ENCODE measurements around the gene DCTN1.

Gene DCTN1

DNA sequence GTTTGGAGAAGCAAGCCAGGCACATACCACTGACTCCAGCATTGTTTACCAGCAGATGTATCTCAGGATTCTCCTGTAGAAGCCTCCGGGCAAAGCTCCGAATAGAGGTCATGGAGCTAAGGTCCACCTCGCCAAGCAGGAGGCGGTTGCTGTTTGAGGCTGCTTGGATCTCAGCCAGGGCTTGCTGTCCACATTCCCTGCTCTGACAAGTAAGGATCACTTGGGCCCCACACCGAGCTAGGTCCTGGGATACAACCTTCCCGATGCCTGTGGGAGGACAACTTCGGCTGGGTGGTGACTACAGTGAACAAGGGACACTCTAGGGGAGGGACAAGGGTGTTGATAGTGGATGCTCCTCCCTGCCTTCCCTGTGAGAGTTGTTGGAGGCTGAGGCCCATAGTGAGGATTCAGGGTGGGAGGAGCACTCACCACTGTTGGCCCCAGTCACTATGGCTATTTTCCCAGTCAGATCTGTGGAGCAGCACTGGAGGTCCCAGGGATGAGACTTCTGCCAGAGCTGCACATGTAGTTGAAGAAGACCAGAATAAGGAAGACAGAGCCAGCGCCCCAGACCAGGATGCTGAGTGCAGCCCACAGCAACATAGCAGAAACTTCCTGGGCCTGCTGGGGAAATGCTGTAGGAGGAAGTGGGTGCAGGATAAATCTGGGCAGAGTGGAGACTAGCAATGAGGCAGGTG, 33.0 kb upstream of the DCTN1 start:
- no peak for DNase-seq

DNA sequence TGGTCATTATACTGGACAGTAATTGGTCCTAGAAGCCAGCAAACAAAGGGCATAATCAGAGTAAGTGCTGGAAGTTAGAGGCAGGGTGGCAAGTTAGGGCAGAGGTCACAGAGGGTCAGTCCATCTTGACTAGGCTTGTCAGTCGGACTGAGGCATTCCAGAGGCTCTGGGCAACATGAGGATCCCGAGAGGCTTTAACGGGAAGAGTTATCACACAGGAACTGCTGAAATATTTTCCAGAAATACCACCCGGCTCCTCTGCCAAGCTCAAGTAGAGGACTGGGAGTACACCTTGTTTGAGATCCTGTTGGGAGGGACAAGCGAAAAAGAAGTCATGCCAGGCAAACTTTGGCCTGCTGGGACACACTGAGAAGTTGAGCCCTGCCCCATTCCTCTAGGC, 27.6 kb upstream of the DCTN1 start:
- DNase-seq, result no peak

DNA sequence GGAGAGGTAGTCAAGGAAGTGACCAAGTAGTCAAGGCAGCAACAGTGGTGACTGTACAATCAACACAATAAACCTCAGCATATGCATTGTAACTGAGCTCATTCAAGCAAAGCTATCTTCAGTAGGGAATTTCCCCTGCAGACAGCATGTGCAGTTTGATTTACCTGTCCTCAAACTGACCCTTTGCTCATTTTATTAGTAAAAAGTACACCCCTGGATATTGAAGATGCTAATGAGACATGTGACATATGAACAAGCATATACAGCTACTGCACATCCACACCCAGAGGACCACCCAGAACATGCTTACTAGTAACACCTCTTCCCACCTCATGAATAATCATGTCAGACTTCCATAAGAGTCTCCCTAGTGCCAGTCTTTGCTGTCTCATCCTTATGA, 25.9 kb upstream of the DCTN1 start:
- no peak for DNase-seq

DNA sequence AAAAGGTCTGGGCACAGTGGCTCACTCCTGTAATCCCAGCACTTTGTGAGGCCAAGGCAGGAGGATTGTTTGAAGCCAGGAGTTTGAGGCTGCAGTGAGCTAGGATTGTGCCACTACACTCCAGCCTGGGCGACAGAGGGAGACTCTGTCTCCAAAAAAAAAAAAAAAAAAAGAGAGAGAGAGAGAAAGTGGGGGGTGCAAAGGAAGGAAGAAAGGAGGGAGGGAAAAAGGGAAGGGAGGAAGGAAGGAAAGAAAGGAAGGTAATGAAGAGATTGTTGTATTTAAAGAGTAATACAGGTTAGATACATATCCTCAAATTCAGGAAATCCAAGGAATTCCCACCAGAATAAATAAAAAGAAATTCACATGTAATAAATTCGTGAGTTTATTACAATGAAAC, 21.8 kb upstream of the DCTN1 start:
- DNase-seq, result no peak

DNA sequence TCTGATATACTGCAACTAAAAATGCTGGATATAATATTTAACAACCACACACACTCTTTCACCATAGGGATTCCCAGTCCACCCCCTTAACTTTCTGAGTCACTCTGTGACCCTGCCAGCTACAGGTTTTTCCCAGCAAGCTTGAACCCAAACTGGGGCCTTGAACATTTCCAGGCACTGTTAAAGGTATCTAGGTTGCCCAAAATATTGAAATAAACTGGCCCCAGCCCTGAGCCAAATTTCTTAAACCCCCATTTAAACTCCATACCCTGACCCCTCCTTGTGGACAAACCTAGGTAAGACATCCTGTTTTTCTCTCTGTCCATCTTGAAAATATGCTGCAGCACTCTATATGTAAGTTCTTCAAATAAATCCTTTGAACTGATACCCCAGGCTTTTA, 19.7 kb upstream of the DCTN1 start:
- peak; percentile 62 for DNase-seq

DNA sequence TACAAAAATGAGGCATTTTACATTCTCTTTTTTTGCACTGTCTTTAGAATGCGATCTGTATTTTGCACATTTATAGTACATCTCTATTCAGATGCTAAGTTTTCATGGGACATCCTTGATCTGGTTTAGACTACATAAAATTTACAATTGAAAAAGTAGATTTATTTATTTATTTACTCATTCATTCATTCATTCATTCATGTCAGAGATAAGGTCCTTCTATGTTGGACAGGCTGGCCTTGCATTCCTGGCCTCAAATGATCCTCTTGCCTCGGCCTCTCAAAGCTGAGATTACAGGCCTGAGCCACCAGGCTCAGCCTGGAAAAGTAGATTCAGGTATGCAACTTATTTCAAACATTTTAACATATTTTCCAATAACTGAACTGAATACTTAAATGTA, 16.0 kb upstream of the DCTN1 start:
- no peak for DNase-seq

DNA sequence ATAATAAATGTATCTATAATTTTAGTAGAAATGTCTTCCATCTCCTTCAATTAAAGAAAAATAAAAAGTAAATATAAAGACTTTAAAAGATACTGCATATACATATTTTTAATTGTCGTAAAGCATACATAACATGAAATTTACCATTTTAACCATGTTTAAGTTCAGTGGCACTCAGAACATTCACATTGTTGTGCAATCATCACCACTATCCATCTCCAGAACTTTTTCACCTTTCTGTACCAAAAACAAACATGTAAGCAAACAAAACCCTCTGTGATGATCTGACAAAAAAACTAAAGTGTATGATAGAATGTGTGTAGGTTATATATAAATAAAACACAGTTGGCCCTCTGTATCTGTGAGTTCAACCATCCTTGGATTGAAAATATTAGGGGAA, 13.4 kb upstream of the DCTN1 start:
- no peak for DNase-seq

DNA sequence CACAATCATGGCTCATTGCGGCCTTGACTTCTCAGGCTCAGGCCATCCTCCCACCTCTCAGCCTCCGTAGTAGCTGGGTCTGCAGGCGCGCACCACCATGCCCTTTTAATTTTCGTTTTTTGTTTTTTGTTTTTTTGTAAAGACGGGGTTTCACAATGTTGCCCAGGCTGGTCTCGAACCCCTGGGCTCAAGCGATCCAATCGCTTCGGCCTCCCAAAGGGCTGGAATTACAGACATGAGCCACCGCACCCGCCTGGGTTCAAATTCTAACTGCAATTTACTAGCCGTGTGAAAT, 12.3 kb upstream of the DCTN1 start:
- DNase-seq, result no peak

DNA sequence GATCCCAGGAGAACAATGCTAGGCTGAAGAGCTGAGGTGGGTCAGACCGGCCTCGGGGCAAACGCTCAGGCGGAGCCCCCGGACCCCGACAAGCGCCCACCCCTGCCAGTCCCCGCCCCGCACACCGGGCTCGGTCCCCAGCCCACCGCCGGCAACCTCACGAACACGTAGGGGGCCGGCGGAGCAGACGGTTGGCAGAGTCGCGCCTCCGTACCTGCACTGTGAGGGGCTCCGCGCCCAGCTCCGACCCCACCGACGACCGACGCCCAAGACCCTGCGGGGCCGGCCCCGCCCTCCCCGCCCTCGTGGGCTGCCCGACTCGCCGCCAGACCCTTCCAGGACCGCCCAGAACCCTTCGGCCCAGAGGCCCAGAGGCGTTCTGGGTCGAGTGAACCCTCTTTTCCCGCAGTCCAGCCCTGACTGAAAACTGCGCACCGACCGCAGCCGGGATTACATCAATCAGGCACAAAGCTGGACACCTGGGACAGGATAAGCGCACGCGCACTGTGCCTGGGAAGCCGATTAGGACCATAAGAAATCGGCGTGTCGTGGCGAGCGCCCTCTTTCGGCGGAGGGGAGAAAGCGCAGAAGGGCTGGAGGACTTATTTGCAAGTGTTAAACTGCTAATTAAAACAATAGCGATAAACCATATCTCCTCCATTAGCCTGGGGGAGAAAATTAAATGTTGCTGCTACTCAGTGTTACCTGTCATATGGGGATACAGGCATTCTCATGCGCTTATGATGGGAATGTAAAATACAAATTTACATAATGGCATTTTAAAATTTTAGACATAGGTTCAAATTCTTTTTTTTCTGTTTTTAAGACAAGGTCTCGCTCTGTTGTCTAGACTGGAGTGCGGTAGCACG, 11.7 kb upstream of the DCTN1 start:
- DNase-seq, result peak; percentile 91

DNA sequence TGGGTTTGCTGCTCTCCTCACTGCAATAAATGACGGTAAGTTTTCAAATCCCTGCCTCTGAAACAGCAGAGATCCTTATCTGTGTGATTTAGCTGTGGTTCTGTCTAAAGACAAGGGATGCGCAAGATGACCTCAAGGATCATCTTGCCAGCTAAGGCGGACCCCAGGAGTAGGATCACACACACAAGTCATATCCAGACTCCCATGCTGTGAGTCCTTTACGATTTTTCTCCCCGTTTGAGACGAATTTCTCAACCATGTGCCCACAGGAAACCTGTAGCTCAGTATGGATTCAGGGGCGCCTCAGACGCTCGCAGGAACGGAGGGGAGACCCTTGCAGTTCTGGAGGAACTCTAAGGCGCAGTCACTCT, 11.1 kb upstream of the DCTN1 start:
- DNase-seq, result peak; percentile 52

DNA sequence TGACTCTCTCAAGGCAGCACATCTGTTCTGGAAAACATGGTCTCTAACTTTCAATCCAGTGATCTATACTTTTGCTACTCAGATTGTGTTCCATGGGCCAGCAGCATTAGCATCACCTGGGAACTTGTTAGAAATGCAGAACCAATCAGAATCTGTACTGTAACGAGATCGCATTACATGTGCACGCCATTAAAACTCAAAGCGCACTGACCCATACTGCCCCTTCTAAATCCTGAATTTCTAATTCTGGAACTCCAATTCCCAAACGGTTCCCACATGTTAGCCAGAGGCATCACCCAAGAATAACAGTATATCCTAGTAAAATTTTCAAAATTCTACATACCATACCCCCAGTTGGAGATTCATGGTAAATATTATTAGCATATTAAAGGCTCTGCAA, 10.5 kb upstream of the DCTN1 start:
- no peak for DNase-seq

DNA sequence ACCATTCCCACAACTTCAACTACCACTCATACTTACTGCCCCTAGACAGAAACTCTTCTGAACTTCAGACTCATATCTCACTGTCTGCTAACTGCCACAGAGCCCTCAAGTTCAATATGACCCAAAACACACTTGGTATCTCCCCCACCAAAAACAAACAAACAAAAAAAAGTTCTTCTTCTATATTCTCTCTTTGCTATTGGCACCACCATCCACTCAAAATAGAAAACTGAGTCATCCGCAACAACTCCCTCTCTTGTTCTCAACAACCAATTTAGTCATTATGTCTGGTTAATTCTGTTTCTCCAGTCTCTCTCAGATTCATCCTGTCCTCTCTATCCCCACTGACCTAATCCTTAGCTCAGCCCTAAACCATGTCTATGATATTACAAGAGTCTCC, 7.2 kb upstream of the DCTN1 start:
- DNase-seq, result no peak

DNA sequence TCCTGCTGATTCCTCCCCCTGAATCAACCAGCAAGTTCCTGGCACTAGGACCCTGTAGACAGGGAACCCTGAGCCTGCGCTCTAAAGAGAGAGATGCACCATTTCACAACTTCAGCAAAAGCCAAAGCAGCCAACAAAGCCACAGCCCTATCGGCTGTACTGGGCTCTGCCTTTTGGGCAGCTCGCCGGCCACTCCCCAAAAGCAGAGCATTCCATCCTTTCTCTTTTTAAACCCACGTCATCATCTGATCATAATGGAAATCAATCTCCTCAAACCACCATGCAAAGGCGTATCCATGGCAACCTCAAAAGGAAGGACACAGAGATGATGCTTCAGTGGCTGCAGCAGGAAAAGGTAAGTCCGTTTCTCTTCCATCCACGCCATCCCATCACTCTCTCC, 5.3 kb upstream of the DCTN1 start:
- DNase-seq, result no peak

DNA sequence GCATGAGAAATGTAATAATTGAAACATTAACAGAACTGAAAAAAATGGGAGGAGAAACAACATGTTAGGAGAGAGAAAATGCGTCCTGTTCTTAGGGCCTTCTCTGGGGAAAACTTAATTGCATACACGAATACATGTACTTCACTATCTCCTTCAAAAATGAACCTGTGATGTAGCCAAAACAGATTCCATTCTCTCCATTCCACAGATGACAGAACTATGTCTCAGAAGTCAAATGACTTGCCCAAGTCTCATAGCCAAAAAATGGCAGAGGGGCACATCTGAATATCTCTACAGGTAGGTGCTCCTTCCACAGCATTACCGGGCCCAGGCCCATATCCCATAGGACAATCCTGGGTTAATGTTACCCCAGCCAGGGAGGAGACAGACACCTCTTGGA, 3.9 kb upstream of the DCTN1 start:
- no peak for DNase-seq

DNA sequence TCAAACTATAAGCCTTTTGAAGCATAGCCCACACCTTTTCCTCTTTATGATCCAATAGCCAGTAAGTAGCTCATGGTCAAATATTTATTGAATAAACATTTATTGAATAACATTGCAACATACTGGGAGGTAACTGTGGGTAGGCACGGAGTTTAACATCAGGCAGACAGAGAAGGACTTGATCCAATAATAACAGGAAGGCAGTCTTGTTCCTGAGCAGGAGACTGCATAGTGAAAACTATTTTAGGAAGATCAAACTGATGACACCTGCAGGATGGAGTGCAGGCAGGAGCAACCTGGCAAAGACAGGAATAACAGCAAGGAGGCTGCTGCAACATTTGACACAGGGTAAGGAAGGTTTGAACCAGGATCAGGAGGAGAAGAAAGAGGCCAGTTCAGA, 3.1 kb upstream of the DCTN1 start:
- DNase-seq, result no peak

DNA sequence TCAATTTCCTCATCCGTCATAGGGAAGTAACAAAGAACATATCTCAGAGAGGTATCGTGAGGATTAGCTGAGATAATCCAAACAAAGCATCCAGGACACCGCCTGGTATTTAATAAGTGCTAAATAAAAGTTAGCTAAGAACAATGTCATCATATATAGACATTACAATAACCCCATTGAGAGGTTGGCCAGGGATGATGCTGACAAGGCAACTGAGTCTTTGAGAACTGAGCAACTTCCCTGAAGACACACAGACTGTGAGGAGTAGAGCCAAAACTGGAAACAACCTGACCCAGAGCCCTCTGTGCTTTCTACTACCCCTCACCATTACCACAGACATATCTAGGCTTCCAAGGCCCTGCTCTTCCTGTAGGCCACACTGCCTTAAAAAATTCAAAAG, 1.6 kb upstream of the DCTN1 start:
- no peak for DNase-seq

DNA sequence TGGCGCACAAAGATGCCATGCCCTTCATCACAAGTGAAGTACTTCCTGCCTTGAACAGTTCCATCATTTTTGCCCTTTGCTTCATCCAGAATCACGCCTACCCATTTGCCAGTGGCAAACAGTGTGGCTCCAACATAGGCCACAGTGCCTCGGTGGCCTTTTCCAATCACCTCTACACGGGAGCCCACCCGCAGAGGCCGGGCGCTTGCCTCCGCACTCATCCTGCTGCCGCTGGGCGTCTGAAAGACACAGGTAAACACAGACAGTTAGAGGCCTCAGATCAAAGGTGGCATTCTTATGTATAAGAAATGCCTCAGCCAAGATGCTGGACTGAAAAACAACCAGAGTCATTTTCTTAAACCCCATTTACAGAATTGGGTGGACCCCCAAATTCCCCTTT, 2.1 kb downstream of the DCTN1 start:
- no peak for DNase-seq

DNA sequence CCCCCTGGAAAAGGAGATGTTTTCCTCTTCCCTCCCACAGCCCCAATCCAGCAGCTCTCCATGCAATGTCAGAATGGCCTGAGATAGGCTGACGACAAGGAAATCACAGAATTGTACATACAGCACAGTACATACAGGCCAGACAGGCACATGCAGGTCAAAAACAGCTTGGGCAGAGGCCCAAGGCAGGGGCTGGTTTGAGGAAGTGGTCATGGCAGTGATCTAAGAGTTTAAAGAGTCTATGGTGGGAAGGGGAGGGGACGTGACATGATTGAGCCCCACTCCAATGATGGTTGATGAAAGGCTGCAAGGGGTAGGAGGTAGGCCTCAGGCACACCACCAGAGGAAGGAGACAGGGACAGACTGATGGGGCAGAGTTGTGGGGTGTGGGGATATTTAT, 4.3 kb downstream of the DCTN1 start:
- peak; percentile 5 for DNase-seq

DNA sequence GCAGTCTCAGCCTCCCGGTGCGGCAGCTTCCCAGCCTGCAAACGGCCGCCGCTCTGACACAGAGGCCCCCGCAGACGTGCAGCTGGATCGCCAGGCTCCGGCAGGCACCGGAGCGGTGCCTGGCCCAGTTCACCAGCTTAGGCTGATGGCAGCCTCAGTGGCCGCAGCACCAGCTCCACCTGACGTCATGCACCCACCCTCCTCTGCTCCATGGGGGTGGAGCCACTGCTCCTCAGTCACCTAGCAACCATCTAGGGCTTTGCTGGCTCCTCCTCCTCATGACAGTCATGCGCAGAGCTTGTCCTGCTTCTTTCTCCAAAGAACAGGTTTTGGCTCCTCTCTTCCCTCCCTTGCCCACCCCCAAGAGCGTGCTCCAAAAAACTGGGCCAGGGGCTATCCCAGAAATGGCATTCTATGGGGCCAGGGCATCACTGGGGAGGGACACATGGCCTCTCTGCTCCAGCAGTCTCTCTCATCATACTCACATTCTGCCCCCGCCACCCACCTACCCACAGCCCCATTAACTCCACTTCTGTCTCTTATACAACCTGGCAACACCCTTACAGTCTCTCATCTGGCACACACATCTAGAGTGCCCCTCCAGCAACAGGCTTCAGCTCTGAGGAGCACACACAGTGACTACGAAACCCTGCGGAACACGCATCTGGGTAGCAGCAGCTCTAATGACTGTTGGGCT, 5.5 kb downstream of the DCTN1 start:
- DNase-seq, result no peak

DNA sequence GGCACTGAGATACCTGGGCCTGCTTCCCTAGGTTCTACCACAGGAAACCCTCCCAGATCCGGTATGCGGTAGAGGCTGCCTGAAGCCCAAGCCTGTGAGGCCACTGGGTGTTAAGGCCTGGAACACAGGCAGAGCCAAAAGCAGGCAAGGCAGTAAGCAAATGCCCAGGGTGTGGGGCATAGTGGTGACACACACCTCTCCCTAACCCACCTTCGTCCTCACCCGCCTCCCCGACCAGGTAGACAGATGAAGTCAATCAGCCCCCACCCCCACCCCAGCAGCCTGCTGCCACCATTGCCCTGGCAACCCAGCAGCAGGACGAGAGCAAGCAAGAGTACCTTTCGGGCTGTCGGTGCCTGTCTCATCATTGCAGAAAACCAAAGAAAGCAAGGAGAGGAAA, 6.1 kb downstream of the DCTN1 start:
- no peak for DNase-seq

DNA sequence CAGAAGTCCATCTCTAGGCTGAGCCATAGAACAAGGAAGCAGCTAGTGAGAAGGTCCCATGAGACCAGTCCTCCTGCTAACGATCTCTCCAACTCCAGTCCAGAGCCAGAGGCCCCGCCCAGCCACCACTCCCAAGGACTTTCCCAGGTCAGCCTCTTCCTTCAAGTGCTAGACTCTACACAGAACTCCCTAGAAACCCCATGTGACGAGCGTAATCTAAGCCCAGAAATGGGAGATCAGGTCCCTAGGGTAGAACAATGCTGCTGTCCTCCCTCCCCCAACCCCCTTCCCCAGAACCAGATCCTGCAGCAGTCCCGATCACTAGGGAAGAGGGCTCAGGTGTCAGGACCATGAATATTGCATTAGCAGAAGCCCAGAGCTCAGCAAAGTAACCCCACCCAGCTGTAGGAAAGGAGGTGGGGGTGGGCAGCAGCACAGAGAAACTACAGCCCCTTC, 6.9 kb downstream of the DCTN1 start:
- no peak for DNase-seq

DNA sequence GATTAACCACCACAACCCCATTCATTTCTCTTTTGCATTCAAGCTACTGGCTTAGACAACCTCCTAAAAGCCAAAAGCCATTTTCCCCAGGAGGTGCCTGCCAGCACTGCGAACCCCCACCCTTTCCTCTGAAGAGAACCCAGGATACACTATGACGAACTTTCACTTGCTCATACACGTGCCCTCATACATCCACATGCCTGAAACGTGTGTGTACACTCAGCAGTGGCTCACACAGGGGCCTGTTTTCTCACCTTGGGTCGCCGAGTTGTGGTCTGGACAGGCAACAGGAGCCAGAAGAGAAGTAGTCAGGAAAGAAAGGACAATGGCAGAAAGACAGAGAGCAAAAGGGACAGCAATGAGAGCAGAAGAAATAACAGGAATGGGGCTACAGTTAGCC, 7.4 kb downstream of the DCTN1 start:
- DNase-seq, result no peak

DNA sequence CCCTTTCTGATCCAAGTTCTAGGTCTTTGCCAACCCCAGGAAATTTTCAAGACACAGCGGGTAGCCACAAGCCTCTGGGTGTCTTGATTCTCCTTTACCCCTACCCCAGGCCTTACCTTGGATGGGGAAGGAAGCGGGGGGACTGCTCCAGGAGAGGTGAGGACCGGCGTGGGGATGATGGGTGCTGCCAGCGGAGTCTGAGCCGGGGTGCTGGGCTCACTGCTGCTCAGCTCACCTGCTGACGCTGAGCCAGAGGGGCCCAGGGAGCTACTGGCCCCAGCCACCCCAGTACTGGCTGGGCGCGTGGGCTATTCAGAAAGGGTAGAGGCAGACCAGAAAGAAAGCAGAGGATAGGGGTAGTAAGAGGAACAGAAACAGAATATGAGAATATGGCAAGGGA, 8.7 kb downstream of the DCTN1 start:
- no peak for DNase-seq

DNA sequence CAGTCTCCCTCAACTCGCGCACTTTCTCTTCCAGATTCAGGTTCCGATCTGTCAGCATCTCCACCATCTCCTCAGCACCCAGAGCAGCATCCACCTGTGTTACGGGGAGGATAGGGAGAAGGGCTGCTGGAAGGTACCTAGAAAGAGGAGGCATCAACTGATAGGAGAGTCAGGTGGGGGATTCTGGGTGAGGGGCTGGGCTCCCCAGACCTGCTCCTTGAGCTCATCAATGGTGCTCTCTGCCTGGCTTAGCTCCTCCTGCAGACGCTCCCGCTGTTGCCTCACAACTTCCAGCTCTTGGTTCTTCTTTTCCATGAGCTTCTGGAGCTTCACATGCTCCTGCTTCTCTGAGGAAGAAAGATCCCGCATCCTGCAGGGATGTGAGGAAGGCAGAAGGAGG, 10.1 kb downstream of the DCTN1 start:
- no peak for DNase-seq
